ENCODE data around the gene PDGFA. TPM values are rescaled to one million over a fixed set of nuclear protein-coding genes. Genes with fewer than 3 reads are reported as not detected.

Gene PDGFA
- total and polyA plus RNA-seq, 2 donors, result 25.1 to 28.9 TPM

DNA sequence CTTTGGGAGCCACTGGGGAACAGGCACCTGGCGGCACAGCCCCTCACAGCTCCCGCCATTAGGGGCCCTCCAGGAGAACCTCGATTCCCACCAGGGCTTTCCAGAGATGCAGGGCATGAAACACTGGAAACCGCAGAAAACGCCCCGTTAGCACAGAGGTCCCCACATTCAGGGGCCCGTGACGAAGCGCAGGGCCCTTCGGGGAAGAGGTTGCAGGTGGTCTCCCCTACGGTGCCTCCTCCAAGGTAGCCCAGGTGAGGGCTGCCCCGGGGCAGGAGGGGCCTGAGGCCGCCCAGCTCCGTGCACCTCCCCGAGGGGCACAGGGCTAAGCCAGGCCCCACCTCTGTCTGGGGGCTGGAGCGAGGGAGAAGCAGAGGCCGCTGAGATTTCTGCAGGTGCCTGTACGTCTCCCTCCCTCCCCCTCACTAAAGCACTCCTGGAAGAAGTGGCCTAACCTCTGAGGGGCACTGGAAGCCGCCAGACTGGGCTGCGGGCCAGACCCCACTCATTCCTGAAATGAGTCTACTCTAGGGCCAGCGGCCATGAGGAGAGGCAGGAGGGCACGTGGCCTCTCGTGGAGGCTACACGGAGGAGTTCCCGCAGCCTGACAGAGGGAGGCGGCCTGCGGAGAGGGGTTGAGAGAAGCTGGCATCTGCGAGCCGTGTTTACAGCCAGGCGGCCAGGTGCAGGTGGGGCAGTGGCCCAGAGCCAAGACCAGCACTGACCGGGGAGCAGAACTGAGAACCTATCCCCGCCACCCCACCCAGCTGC is 6.9 kb downstream of the PDGFA start:
- 71% methylated on average over 32 of the region's 32 CpGs for WGBS
- no peaks in the 10 kb centered on the region for H3K36me3 ChIP-seq (ENCODE audit: insufficient read depth)
- no peak overlapping the region for H3K27ac ChIP-seq (ENCODE audit: low read depth)
- H3K4me1 ChIP-seq (ENCODE audit: insufficient read depth), result peaks cover 3% of the 10 kb centered on the region
- H3K4me3 ChIP-seq (ENCODE audit: low read depth, low read length), result no peak overlapping the region
- no peak for DNase-seq (ENCODE audit: extremely low spot score)

GRCh38 chr7:512146-512510 is 7.5 kb downstream of the PDGFA start:
- no peak for DNase-seq (ENCODE audit: extremely low spot score)
- Histone ChIP-seq H3K4me3 (ENCODE audit: low read depth, low read length) (no peak overlapping the region), H3K36me3 (ENCODE audit: insufficient read depth) (no peaks in the 10 kb centered on the region), H3K27ac (ENCODE audit: low read depth) (no peak overlapping the region), H3K4me1 (ENCODE audit: insufficient read depth) (peaks cover 3% of the 10 kb centered on the region)
- WGBS, result 84% methylated on average over 19 of the region's 19 CpGs

GRCh38 chr7:511476-512145 is 8.0 kb downstream of the PDGFA start:
- Histone ChIP-seq H3K4me1 (ENCODE audit: insufficient read depth) (peaks cover 3% of the 10 kb centered on the region), H3K4me3 (ENCODE audit: low read depth, low read length) (no peak overlapping the region), H3K27ac (ENCODE audit: low read depth) (no peak overlapping the region), H3K36me3 (ENCODE audit: insufficient read depth) (no peaks in the 10 kb centered on the region)
- no peak for DNase-seq (ENCODE audit: extremely low spot score)
- WGBS, result 84% methylated on average over 25 of the region's 25 CpGs

DNA sequence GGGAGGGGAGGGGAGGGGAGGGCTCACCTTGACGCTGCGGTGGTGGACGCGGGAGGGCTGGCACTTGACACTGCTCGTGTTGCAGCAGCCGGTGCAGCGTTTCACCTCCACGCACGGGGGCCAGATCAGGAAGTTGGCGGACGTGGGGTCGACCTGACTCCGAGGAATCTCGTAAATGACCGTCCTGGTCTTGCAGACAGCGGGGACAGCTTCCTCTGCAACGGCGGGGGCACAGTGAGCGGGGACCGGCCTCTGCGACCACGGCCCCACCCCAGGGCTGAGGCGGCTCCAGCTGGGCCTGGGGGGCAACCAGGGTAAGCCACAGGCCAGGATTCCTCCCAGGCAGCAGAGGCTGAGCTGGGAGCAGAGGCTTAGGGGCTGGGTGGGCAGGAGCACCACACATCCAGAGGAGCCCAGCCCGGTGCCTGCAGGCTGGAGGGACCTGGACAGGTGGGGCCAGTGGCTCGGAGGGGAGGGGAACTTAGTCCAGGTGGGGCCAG is 8.8 kb downstream of the PDGFA start:
- Histone ChIP-seq H3K4me3 (ENCODE audit: low read depth, low read length) (no peak overlapping the region), H3K27ac (ENCODE audit: low read depth) (no peak overlapping the region), H3K36me3 (ENCODE audit: insufficient read depth) (no peaks in the 10 kb centered on the region), H3K4me1 (ENCODE audit: insufficient read depth) (no peaks in the 10 kb centered on the region)
- DNase-seq (ENCODE audit: extremely low spot score), result no peak
- 64% methylated on average over 25 of the region's 25 CpGs for WGBS

DNA sequence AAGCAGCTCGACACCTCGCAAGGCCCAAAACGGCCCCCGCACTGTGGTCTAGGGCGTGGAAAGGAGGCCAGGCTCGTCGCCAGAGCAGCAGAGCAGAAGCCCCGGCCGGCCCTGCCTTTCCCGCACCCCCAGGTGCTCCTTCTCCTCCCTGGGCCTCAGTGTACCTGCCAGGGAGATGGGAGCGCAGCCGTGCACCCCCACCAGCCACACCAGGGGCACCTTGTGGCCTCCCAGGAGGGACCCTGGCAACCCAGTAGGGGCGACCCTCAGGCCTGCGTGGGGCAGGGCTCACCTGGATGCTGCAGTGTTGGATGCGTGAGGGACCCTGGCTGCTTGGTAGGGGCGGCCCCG is 9.5 kb downstream of the PDGFA start:
- no peaks in the 10 kb centered on the region for H3K36me3 ChIP-seq (ENCODE audit: insufficient read depth)
- H3K4me1 ChIP-seq (ENCODE audit: insufficient read depth), result no peaks in the 10 kb centered on the region
- 74% methylated on average over 17 of the region's 17 CpGs for WGBS

GRCh38 chr7:509426-510130 is 10.1 kb downstream of the PDGFA start:
- no peak for DNase-seq (ENCODE audit: extremely low spot score)
- Histone ChIP-seq H3K4me3 (ENCODE audit: low read depth, low read length) (no peak overlapping the region), H3K27ac (ENCODE audit: low read depth) (no peak overlapping the region), H3K36me3 (ENCODE audit: insufficient read depth) (no peaks in the 10 kb centered on the region), H3K4me1 (ENCODE audit: insufficient read depth) (no peaks in the 10 kb centered on the region)
- 83% methylated on average over 20 of the region's 20 CpGs for WGBS

More for the DNA sequence above, 9.5 kb downstream of the PDGFA start:
- DNase-seq (ENCODE audit: extremely low spot score), result no peak
- Histone ChIP-seq H3K4me3 (ENCODE audit: low read depth, low read length) (no peak overlapping the region), H3K27ac (ENCODE audit: low read depth) (no peak overlapping the region)

DNA sequence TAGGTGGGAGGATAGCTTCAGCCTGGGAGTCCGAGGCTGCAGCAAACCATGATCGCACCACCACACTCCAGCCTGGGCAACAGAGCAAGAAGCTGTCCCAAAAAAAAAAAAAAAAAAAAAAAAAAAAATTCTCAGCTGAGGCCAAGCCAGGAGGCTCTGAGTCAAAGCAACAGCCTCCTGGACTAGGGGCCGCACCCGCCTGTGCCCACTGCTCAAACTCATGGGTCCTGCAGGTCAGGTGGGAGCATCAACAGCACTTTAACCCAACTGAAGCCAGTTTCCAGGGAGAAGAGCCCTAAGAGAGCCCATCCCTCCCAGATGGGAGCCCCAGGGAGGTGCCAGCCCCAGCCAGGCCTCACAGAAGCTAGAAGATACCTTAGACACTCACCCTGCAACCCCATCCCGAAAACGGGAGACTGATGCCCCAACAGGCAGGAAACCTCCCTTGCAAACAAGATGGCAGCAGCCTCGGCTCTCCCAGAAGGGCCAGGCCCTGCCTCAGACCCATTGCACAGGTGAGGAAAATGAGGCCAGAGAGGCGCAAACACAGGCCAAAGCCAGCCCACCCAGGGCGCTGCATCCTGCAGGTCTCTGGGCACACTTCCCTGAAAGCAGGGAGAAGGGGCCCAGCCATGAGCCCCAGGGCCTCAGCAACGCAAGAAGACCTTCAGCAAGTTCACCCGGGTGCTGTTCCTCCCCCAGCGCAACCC is 11.0 kb downstream of the PDGFA start:
- no peaks in the 10 kb centered on the region for H3K4me1 ChIP-seq (ENCODE audit: insufficient read depth)
- no peaks in the 10 kb centered on the region for H3K36me3 ChIP-seq (ENCODE audit: insufficient read depth)
- DNase-seq (ENCODE audit: extremely low spot score), result no peak
- H3K27ac ChIP-seq (ENCODE audit: low read depth), result no peak overlapping the region
- WGBS, result 94% methylated on average over 12 of the region's 12 CpGs
- H3K4me3 ChIP-seq (ENCODE audit: low read depth, low read length), result no peak overlapping the region

- Histone ChIP-seq H3K4me3 (ENCODE audit: low read depth, low read length) (no peak overlapping the region), H3K36me3 (ENCODE audit: insufficient read depth) (no peaks in the 10 kb centered on the region), H3K4me1 (ENCODE audit: insufficient read depth) (no peaks in the 10 kb centered on the region), H3K27ac (ENCODE audit: low read depth) (no peak overlapping the region)
- DNase-seq (ENCODE audit: extremely low spot score), result no peak
- 85% methylated on average over 17 of the region's 17 CpGs for WGBS
Observed at GRCh38 chr7:507623-508300, 11.9 kb downstream of the PDGFA start.

- Histone ChIP-seq H3K36me3 (ENCODE audit: insufficient read depth) (no peaks in the 10 kb centered on the region), H3K27ac (ENCODE audit: low read depth) (no peak overlapping the region), H3K4me1 (ENCODE audit: insufficient read depth) (no peaks in the 10 kb centered on the region), H3K4me3 (ENCODE audit: low read depth, low read length) (no peak overlapping the region)
- 88% methylated on average over 15 of the region's 15 CpGs for WGBS
- DNase-seq (ENCODE audit: extremely low spot score), result no peak
Observed at GRCh38 chr7:506921-507622, 12.6 kb downstream of the PDGFA start.

- Histone ChIP-seq H3K27ac (ENCODE audit: low read depth) (no peak overlapping the region), H3K4me3 (ENCODE audit: low read depth, low read length) (no peak overlapping the region), H3K36me3 (ENCODE audit: insufficient read depth) (no peaks in the 10 kb centered on the region), H3K4me1 (ENCODE audit: insufficient read depth) (no peaks in the 10 kb centered on the region)
- DNase-seq (ENCODE audit: extremely low spot score), result no peak
- 89% methylated on average over 11 of the region's 11 CpGs for WGBS
Observed at GRCh38 chr7:506391-506831, 13.2 kb downstream of the PDGFA start.

DNA sequence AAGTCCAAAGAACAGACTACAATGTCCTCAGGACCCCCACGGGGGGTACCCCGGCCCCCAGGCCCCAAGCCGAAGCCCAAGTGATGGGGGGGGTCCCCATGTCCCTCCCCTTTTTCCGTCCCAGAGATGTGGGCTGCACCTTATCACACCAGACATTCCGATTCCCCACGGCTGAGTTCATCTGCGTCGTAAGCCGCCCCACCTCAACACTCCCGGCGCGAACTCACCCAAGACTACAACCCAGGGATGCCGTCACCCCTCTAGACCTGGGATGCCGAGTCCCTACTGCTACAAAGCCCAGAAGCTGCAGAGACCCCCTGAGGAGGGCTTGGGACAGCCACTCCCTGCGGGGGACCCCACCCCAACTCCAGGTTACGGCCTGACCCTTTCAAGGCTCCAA is 14.5 kb downstream of the PDGFA start:
- DNase-seq (ENCODE audit: extremely low spot score), result no peak
- no peak overlapping the region for H3K27ac ChIP-seq (ENCODE audit: low read depth)
- H3K4me1 ChIP-seq (ENCODE audit: insufficient read depth), result no peaks in the 10 kb centered on the region
- H3K36me3 ChIP-seq (ENCODE audit: insufficient read depth), result no peaks in the 10 kb centered on the region
- 84% methylated on average over 16 of the region's 16 CpGs for WGBS
- no peak overlapping the region for H3K4me3 ChIP-seq (ENCODE audit: low read depth, low read length)

GRCh38 chr7:504221-505111 is 15.2 kb downstream of the PDGFA start:
- DNase-seq (ENCODE audit: extremely low spot score), result no peak
- Histone ChIP-seq H3K27ac (ENCODE audit: low read depth) (no peak overlapping the region), H3K36me3 (ENCODE audit: insufficient read depth) (no peaks in the 10 kb centered on the region), H3K4me3 (ENCODE audit: low read depth, low read length) (no peak overlapping the region), H3K4me1 (ENCODE audit: insufficient read depth) (no peaks in the 10 kb centered on the region)
- WGBS, result 85% methylated on average over 34 of the region's 34 CpGs

Measured in urinary bladder (tissue), 4 donors.